Ectodermal cell (in vitro differentiated cells): Measurements from ENCODE around the gene VAPA.

Source experiments
- H3K27ac ChIP-seq: 2 replicates; pipeline ENCODE4 v1.7.0; 2013; ENCODE audit warnings: mild to moderate bottlenecking, low read depth, low read length; ENCODE audit not compliant: insufficient read depth, poor library complexity, severe bottlenecking
- H3K27me3 ChIP-seq: 2 replicates; pipeline ENCODE4 v1.7.0; 2013; ENCODE audit warnings: mild to moderate bottlenecking, low read length; ENCODE audit not compliant: insufficient read depth, control insufficient read depth, poor library complexity, severe bottlenecking
- H3K36me3 ChIP-seq: one replicate; pipeline ENCODE4 v1.7.0; 2013; ENCODE audit warnings: low read length; ENCODE audit not compliant: control insufficient read depth, insufficient read depth
- H3K4me1 ChIP-seq: one replicate; pipeline ENCODE4 v1.7.0; 2013; ENCODE audit warnings: low read length; ENCODE audit not compliant: control insufficient read depth, insufficient read depth
- H3K4me3 ChIP-seq: 2 replicates; pipeline ENCODE4 v1.7.0; 2013; ENCODE audit warnings: low read depth, low read length, control low read depth; ENCODE audit not compliant: insufficient read depth
- H3K9me3 ChIP-seq: 2 replicates; pipeline ENCODE4 v1.7.0; 2013; ENCODE audit warnings: mild to moderate bottlenecking, low read length, moderate library complexity; ENCODE audit not compliant: control insufficient read depth
- WGBS, 2 experiments: methylation state at CpG; one replicate each; pipeline ENCODE4 v1.1.7; 2013; ENCODE audit warnings: missing lambda C conversion rate in 2 of 2; 5-methylcytosine and 5-hydroxymethylcytosine counted together

Gene VAPA

DNA sequence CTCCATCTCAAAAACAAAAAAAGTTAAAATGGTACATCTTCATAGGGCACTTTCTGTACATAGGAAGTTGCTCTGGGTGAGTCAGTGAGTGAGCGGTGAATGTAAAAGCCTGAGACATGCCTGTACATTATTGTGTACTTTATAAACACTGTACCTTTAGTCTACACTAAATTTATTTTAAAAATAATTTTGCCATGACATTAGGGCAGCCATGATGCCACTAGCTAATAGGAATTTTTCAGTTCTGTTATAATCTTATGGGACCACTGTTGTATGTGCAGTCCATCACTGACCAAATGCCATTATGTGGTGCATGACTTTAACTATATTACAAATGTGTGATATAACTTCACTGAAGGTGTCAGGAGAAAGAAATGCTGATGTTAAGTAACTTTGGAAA lies 39.1 kb upstream of the VAPA start:
- no peaks in the 10 kb centered on the region for H3K27me3 ChIP-seq
- H3K9me3 ChIP-seq: no peaks in the 10 kb centered on the region
- no peak overlapping the region for H3K4me3 ChIP-seq
- no peak overlapping the region for H3K27ac ChIP-seq
- WGBS, 2 experiments: 86 to 100% methylated on average over 1 of the region's 1 CpG
- H3K36me3 ChIP-seq: no peaks in the 10 kb centered on the region
- H3K4me1 ChIP-seq: peaks cover 7% of the 10 kb centered on the region

DNA sequence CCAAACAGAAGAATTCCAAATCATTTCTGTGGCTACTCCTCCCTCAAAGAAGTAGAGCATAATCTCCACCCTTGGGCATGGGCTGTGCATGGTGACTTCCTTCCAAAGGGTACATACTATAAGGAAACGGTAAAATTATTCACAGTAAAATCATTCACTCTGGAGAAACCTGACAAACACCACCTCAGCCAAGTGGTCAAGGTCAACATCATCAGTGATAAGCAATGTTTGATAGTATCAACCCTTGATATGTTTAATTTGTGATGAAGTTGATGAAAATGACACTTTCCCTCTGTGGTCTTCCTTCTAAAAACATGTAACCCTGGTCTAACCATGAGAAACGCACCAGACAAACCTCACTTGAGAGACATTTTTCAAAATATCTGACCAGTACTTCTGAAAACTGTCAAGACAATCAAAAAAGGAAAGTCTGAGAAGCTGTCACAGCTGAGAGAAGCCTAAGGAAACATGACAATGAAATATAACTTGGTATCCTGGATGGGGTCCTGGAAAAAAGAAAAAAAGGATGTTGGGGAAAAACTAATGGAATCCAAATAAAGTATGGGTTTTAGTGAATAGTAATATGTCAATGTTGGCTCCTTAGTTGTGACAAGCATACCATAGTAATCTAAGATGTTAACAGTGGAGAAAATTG lies 37.5 kb upstream of the VAPA start:
- no peaks in the 10 kb centered on the region for H3K4me1 ChIP-seq
- no peaks in the 10 kb centered on the region for H3K9me3 ChIP-seq
- WGBS, 2 experiments: 92 to 100% methylated on average over 2 of the region's 2 CpGs
- H3K27ac ChIP-seq: no peak overlapping the region
- H3K27me3 ChIP-seq: no peaks in the 10 kb centered on the region
- no peak overlapping the region for H3K4me3 ChIP-seq
- H3K36me3 ChIP-seq: no peaks in the 10 kb centered on the region

DNA sequence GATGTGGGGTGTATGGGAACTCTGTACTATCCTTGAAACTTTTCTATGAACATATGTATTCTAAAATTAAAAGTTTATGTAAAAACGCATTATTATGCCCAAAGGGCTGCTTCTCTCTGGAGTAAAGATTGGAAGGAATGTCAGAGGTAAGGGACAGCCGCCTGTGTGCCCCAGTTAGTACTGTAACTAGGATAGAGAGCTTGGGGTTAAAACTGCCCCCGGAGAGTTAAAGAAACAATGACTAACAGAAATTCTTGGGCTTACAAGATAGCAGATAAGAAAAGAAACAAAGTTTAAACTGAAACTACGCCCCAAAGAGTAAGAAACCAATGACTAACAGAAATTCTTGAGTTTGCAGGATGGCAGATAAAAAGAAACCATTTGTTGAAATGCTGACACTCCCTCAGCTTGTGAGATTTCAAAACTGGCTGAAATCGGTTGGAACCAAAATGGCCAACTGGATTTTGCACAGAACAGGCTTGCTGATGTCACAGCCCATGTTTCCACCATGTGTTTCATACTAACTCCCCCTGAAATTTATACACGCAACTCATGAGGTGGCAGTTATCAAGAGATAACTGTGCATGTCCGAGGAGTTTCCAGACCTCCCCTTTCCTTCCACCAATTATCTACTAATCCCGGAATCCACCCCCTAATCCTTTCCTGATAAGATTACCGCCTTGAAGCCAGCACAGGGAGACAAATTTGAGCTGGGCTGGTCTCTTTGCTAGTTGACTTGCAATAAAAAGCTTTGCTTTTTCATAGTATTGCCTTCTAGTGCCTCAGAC lies 36.8 kb upstream of the VAPA start:
- 73 to 78% methylated on average over 9 of the region's 9 CpGs for WGBS, 2 experiments
- no peak overlapping the region for H3K27ac ChIP-seq
- H3K4me1 ChIP-seq: no peaks in the 10 kb centered on the region
- H3K36me3 ChIP-seq: no peaks in the 10 kb centered on the region
- H3K27me3 ChIP-seq: no peaks in the 10 kb centered on the region
- no peaks in the 10 kb centered on the region for H3K9me3 ChIP-seq
- no peak overlapping the region for H3K4me3 ChIP-seq

DNA sequence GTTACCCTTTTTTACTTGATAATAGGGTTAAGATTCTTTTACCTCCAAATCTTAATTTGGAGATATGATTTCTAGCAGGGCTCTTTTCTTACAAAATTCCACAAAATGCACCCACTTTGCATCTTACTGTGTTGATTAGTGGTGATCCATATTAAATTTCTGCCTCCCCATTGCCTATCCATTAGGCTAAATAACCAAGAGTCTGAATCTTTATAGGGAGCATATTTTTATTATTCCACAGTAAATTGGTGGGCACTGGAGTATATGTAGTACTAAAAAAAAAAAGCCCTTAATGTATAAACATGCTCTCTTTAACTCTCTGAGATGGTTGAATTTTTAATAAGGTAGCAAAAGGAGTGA lies 36.2 kb upstream of the VAPA start:
- no peaks in the 10 kb centered on the region for H3K36me3 ChIP-seq
- H3K9me3 ChIP-seq: no peaks in the 10 kb centered on the region
- H3K27ac ChIP-seq: no peak overlapping the region
- H3K4me3 ChIP-seq: no peak overlapping the region
- H3K4me1 ChIP-seq: no peaks in the 10 kb centered on the region
- H3K27me3 ChIP-seq: no peaks in the 10 kb centered on the region

DNA sequence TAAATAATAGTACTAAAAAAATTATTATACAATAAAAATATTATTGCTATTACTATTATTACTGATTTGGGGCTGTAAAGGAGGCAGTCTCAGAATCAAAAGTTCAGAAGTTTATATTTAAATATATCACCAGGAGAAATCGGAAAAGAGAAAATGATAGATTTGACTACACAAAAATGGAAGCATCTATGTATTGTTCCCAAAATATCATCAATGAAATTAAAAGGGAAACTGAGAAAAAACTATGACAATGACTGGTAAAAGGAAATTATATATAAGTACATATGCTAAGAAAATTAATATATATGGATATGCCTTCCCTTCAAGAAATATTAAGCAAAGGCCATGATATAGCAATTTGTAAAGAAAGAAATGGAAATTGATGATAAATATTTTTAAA lies 35.7 kb upstream of the VAPA start:
- no peaks in the 10 kb centered on the region for H3K27me3 ChIP-seq
- no peaks in the 10 kb centered on the region for H3K4me1 ChIP-seq
- H3K27ac ChIP-seq: no peak overlapping the region
- 83% methylated on average over 1 of the region's 1 CpG; no CpG with 5 or more reads in 1 of the 2 experiments for WGBS, 2 experiments
- H3K4me3 ChIP-seq: no peak overlapping the region
- H3K9me3 ChIP-seq: no peaks in the 10 kb centered on the region
- H3K36me3 ChIP-seq: no peaks in the 10 kb centered on the region

DNA sequence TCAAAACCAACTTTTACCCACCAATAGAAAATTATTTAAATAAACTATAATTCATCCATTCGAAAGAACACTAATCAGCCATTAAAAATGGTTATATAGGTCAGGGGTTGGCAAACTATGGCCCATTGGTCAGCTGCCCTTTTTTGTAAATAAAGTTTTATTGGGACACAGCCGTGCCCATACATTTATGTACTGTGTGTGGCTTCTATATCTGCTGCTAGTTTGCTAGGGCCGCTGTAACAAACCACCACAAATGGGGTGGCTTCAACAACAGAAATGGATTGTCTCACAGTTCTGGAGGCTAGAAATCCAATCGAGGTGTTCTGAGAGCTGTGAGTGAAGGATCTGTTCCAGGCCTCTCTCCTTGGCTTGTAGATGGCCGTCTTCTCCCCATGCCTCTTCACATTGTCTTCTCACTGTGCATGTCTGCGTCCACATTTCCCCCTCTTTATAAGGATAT lies 35.0 kb upstream of the VAPA start:
- H3K4me3 ChIP-seq: no peak overlapping the region
- WGBS, 2 experiments: 93 to 94% methylated on average over 6 of the region's 6 CpGs
- H3K27ac ChIP-seq: no peak overlapping the region
- no peaks in the 10 kb centered on the region for H3K27me3 ChIP-seq
- H3K36me3 ChIP-seq: no peaks in the 10 kb centered on the region
- H3K4me1 ChIP-seq: no peaks in the 10 kb centered on the region
- no peaks in the 10 kb centered on the region for H3K9me3 ChIP-seq

DNA sequence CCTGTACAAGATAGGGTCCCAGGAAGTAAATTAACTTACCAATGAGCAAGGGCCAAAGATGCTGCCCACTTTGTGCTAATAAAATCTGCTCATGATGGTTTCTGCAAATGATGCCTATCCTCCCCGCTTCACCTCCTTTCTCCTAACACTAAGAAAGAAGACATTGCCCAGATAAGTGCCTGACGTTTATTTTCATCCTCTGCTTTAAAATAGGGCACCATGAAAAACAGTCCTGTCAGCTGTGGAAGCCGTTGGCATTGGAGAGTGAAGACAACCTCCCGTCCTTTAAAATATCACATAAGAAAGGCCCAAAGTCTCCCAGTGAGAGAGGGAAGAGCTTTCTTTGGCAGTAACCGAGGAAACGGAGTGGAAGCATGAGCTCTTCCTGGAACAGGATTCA lies 29.7 kb upstream of the VAPA start:
- Histone ChIP-seq H3K27ac (no peak overlapping the region), H3K27me3 (no peaks in the 10 kb centered on the region), H3K4me3 (no peak overlapping the region), H3K4me1 (no peaks in the 10 kb centered on the region), H3K36me3 (no peaks in the 10 kb centered on the region), H3K9me3 (no peaks in the 10 kb centered on the region)
- WGBS, 2 experiments: 83 to 89% methylated on average over 6 of the region's 6 CpGs

DNA sequence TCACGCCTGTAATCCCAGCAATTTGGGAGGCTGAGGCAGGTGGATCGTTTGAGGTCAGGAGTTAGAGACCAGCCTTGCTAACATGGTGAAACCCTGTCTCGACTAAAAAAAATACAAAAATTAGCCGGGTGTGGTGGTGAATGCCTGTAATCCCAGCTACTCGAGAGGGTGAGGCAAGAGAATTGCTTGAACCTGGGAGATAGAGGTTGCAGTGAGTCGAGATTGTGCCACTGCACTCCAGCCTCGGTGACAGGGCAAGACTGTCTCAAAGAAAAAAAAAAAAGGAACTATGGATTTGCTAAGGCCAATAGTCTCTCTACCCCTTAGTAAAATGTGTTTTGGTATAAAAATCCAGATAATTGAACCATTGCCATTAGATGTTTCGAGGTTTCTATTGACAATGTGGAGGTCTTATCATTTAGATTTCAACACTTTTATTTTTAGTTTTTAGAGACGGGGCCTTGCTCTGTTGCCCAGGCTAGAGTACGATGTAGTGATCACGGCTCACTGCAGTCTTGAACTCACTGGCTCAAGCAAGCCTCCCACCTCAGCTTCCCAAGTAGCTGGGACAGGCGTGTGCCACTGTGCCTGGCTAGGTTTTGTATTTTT lies 29.2 kb upstream of the VAPA start:
- no peaks in the 10 kb centered on the region for H3K27me3 ChIP-seq
- WGBS, 2 experiments: 93 to 95% methylated on average over 12 of the region's 12 CpGs
- no peaks in the 10 kb centered on the region for H3K9me3 ChIP-seq
- H3K36me3 ChIP-seq: no peaks in the 10 kb centered on the region
- no peak overlapping the region for H3K4me3 ChIP-seq
- no peaks in the 10 kb centered on the region for H3K4me1 ChIP-seq
- no peak overlapping the region for H3K27ac ChIP-seq

DNA sequence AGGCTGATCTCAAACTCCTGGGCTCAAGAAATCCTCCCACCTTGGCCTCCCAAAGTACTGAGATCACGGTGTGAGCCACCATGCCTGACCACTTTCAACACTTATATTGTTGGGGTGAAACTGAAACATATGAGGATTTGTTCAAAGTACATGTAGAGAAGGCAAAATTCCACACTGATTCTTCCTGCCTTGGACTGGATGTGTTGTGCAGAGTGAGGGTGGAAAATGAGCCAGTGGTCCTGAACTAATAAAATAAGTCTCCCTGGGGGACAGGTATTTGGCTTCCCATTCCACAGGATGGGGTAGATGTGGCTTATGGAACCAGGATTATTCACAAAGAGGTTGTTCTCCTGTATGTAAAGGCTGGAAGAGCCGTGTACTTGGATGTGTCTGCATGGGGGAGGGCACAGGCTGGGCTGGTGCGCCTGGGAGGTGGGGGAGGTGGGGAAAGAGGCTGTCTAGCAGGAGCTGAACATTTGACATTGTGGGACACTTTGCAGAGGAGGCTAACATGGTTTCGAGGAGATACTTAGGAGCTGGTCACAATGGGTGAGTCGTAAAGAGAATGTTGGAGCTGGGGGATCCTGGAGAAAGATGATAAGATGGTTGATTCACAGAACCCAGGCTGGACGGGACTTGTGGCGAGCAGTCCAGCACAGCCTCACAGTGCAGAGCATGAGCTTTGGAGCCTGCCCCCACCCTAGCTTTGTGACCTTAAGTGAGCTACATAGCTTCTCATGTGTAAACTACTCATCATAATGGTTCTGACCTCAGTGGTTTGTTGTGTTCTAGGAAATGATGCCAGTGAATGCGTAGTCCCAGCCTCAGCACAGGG lies 28.4 kb upstream of the VAPA start, which contains the start of gene TXNDC2:
Gene TXNDC2 (plus strand): TSS at position 804 of the 835 bp plus-strand sequence. CDS start 708 bp downstream, outside the sequence.
- WGBS, 2 experiments: 90 to 92% methylated on average over 8 of the region's 8 CpGs
- Histone ChIP-seq H3K4me1 (no peaks in the 10 kb centered on the region), H3K4me3 (no peak within 1 kb of the TSS), H3K9me3 (no peaks in the 10 kb centered on the region), H3K36me3 (no peaks in the 10 kb centered on the region), H3K27ac (no peak within 1 kb of the TSS), H3K27me3 (no peaks in the 10 kb centered on the region)

DNA sequence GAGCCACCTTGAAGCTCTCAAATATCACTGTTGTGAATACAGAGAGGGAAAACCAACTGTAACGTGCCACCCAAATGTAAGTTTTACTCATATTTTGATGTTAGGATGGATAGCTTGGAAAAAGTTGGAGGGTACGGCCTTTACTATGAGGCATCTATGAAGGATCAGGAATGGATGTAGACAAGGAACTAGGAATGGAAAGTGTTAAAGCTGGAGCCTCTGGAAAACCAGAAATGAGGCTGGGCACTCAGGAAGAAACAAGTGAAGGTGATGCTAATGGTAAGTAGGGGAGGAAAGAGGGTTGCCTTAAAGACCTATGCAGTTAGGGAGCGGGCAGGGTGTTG lies 27.8 kb upstream of the VAPA start:
- H3K4me1 ChIP-seq: no peaks in the 10 kb centered on the region
- no peak overlapping the region for H3K27ac ChIP-seq
- no peak overlapping the region for H3K4me3 ChIP-seq
- 97 to 98% methylated on average over 3 of the region's 3 CpGs for WGBS, 2 experiments
- H3K36me3 ChIP-seq: no peaks in the 10 kb centered on the region
- H3K9me3 ChIP-seq: no peaks in the 10 kb centered on the region
- no peaks in the 10 kb centered on the region for H3K27me3 ChIP-seq
